ENCODE data around the gene TAF11L8. TPM values are rescaled to one million over a fixed set of nuclear protein-coding genes. Genes with fewer than 3 reads are reported as not detected.
"Not testable (repeated sequence)": the region's sequence is repeated elsewhere in the genome, so short reads cannot be mapped to it uniquely, and the experiment has no call there.

TAF11L8 gene
- total and polyA plus RNA-seq, 8 donors: not detected

DNA sequence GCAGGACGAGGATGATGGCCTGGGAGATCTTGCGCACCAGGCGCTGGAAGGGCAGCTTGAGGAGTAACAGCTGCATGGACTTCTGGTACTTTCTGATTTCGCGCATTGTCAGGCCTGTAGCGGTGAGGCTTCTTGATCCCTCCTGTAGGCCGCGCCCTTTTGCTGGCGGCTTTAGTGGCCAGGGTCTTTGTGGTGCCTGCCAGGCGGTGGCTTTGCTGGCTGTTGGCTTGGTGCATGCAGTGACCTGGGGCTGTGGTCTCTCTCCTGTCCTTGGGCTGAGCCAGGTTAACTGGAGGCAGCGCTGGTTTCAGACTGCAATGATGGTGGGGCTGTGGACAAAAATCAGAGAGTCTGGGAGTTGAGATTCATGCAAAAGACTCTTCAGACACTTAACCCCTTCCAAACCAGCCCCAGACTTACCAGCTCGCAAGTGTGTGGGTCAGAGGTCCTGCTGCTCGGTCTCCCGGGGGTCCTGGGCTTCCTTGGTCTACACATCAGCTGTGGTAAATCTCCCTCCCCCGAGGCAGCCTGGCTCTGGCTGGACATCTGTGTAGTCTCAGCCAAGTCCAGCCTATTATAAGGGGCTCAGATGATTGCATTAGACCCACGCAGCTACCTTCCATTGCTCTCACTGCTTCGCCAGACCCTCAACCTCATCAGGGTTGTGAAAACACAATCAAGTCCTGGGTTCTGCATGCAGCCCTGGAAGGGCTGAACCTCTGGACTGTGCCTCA, 24.3 kb upstream of the TAF11L8 start:
- TF ChIP-seq, protein P1, sequence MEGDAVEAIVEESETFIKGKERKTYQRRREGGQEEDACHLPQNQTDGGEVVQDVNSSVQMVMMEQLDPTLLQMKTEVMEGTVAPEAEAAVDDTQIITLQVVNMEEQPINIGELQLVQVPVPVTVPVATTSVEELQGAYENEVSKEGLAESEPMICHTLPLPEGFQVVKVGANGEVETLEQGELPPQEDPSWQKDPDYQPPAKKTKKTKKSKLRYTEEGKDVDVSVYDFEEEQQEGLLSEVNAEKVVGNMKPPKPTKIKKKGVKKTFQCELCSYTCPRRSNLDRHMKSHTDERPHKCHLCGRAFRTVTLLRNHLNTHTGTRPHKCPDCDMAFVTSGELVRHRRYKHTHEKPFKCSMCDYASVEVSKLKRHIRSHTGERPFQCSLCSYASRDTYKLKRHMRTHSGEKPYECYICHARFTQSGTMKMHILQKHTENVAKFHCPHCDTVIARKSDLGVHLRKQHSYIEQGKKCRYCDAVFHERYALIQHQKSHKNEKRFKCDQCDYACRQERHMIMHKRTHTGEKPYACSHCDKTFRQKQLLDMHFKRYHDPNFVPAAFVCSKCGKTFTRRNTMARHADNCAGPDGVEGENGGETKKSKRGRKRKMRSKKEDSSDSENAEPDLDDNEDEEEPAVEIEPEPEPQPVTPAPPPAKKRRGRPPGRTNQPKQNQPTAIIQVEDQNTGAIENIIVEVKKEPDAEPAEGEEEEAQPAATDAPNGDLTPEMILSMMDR (IDR thresholded peaks at IDR 0.05): no peak
- TF ChIP-seq POLR2A (IDR thresholded peaks at IDR 0.05): no peak
- no peak for TF ChIP-seq EP300 (IDR thresholded peaks at IDR 0.05)
- no peak for TF ChIP-seq POLR2AphosphoS5 (IDR thresholded peaks at IDR 0.05)
- Histone ChIP-seq H3K27ac (no peak overlapping the region), H3K36me3 (no peaks in the 10 kb centered on the region), H3K4me3 (no peak overlapping the region), H3K27me3 (no peaks in the 10 kb centered on the region), H3K4me1 (no peaks in the 10 kb centered on the region), H3K9me3 (no peaks in the 10 kb centered on the region)
- 73 to 93% (median 92%) methylated on average over 2 to 17 of the region's 17 CpGs for WGBS, 5 donors
- intact Hi-C loops (cut with DNase I; ENCODE audit: low total_unique reads): no loop called here
- no peak for DNase-seq

DNA sequence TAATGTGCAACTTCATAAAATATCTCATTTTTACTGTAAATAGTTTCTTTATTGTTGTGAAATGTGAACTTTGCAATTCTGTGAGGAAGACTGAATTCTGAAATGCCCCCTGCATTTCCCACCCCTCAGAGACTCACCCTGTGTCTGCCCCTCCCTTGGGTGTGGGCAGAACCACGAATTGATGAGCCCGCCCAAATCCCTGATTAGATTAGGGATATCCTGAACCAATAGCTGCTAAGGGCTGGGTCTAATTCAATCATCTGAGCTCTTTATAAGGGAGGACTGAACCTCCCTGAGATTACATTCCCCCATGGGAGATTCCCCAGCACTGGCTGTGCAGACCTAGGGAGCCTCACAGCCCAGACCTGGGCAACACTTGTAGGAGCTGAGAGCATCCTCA, 19.3 kb upstream of the TAF11L8 start, which contains the start of gene TAF11L12:
Gene TAF11L12, plus strand, starts transcription at position 301 of the 400 bp plus-strand sequence.
- H3K27me3 ChIP-seq; H3K4me3 ChIP-seq; DNase-seq; H3K9me3 ChIP-seq; intact Hi-C loops (cut with DNase I; ENCODE audit: low total_unique reads); H3K27ac ChIP-seq; H3K36me3 ChIP-seq; H3K4me1 ChIP-seq: not testable (repeated sequence)
- 43 to 80% (median 60%) methylated on average over 1 to 2 of the region's 2 CpGs for WGBS, 5 donors

DNA sequence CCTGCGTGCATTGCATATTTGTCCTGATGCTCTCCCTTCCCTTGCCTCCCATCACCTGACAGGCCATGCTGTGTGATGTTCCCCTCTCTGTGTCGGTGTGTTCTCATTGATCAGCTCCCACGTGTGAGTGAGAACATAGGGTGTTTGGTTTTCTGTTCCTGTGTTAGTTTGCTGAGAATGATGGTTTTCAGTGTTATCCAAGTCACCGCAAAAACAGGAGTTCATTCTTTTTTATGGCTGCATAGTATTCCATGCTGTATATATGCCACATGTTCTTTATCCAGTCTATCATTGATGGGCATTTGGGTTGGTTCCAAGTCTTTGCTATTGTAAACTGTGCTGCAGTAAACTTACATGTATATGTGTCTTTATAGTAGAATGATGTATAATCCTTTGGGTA, 16.7 kb upstream of the TAF11L8 start:
- H3K27ac ChIP-seq; H3K4me3 ChIP-seq; H3K27me3 ChIP-seq; DNase-seq; intact Hi-C loops (cut with DNase I; ENCODE audit: low total_unique reads); H3K36me3 ChIP-seq; H3K4me1 ChIP-seq; H3K9me3 ChIP-seq: not testable (repeated sequence)
- WGBS, 5 donors: 80 to 94% (median 91%) methylated on average over 3 to 4 of the region's 4 CpGs

DNA sequence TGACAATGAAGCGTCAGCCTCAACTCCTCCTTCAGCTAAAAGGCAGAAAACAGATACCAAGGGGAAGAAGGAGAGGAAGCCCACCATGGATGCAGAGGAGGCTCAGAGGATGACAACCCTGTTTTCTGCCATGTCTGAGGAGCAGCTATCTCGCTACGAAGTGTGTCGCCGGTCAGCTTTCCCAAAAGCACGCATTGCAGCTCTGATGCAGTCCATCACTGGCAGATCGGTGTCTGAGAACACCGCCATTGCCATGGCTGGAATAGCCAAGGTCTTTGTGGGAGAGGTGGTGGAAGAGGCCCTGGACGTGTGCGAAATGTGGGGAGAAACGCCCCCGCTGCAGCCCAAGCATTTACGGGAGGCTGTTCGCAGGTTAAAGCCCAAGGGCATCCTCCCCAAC, 14.2 kb upstream of the TAF11L8 start:
- TF ChIP-seq, protein P1 (IDR thresholded peaks at IDR 0.05): no peak
- TF ChIP-seq POLR2A (IDR thresholded peaks at IDR 0.05) (no peak), EP300 (IDR thresholded peaks at IDR 0.05) (no peak)
- H3K27ac ChIP-seq: no peak overlapping the region
- H3K4me3 ChIP-seq: no peak overlapping the region
- no peaks in the 10 kb centered on the region for H3K4me1 ChIP-seq
- intact Hi-C loops (cut with DNase I; ENCODE audit: low total_unique reads): no loop called here
- 94 to 96% (median 95%) methylated on average over 13 to 14 of the region's 14 CpGs for WGBS, 5 donors
- H3K27me3 ChIP-seq: no peaks in the 10 kb centered on the region
- DNase-seq: no peak
- H3K36me3 ChIP-seq: no peaks in the 10 kb centered on the region
- H3K9me3 ChIP-seq: peaks cover 0 to 4% (median 0%) of the 10 kb centered on the region in 4 donors

DNA sequence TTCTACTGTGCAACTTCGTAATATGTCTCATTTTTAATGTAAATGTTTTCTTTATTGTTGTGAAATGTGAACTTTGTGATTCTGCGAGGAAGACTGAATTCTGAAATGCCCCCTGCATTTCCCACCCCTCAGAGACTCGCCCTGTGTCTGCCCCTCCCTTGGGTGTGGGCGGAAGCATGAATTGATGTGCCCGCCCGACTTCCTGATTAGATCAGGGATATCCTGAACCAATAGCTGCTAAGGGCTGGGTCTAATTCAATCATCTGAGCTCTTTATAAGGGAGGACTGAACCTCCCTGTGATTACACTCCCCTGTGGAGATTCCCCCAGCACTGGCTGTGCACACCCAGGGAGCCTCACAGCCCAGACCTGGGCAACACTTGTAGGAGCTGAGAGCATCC, 13.1 kb upstream of the TAF11L8 start, which contains the start of gene TAF11L11:
Gene TAF11L11, plus strand, starts transcription at position 304 of the 400 bp plus-strand sequence.
- WGBS, 5 donors: 43 to 67% (median 57%) methylated on average over 6 of the region's 6 CpGs

DNA sequence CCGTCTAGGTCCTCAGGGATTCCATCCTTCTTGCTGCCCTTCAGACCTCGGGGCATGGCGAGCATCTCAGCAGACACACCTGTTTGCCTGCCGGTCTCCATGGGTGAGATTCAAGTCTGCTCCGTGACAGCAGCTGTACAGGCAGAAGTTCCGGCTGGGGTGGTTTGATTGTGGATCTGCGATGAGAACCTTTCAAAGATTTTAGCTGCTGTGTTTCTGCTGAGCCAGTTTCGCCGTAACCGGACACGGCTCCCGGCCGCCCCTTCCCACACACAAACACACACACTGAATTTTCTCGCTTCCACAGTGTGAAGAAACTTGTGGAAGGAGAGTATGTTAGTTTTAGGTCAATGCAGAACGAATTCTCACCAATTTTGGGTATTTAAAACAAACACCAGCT, 7.0 kb upstream of the TAF11L8 start, which contains the start of gene TAF11L10:
Gene TAF11L10, minus strand, starts transcription at position 101 of the 400 bp plus-strand sequence.
- H3K27me3 ChIP-seq; H3K4me3 ChIP-seq; DNase-seq; H3K9me3 ChIP-seq; H3K36me3 ChIP-seq; H3K4me1 ChIP-seq; intact Hi-C loops (cut with DNase I; ENCODE audit: low total_unique reads); H3K27ac ChIP-seq: not testable (repeated sequence)
- no CpG with 5 or more reads among the region's 15 CpGs for WGBS, 5 donors

More for the DNA sequence above, 13.1 kb upstream of the TAF11L8 start, which contains the start of gene TAF11L11:
- H3K27me3 ChIP-seq; H3K36me3 ChIP-seq; intact Hi-C loops (cut with DNase I; ENCODE audit: low total_unique reads); DNase-seq; H3K4me3 ChIP-seq; H3K27ac ChIP-seq; H3K4me1 ChIP-seq; H3K9me3 ChIP-seq: not testable (repeated sequence)

DNA sequence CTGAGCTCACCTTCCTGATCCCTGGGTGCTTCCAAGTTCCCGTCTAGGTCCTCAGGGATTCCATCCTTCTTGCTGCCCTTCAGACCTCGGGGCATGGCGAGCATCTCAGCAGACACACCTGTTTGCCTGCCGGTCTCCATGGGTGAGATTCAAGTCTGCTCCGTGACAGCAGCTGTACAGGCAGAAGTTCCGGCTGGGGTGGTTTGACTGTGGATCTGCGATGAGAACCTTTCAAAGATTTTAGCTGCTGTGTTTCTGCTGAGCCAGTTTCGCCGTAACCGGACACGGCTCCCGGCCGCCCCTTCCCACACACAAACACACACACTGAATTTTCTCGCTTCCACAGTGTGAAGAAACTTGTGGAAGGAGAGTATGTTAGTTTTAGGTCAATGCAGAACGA, 3.5 kb upstream of the TAF11L8 start, which contains the start of gene TAF11L9:
Gene TAF11L9, minus strand, starts transcription at position 140 of the 400 bp plus-strand sequence.
- H3K27me3 ChIP-seq; H3K4me1 ChIP-seq; H3K36me3 ChIP-seq; intact Hi-C loops (cut with DNase I; ENCODE audit: low total_unique reads); H3K9me3 ChIP-seq; DNase-seq; H3K4me3 ChIP-seq; H3K27ac ChIP-seq: not testable (repeated sequence)
- WGBS, 5 donors: 91 to 98% (median 92%) methylated on average over 5 to 13 of the region's 15 CpGs

DNA sequence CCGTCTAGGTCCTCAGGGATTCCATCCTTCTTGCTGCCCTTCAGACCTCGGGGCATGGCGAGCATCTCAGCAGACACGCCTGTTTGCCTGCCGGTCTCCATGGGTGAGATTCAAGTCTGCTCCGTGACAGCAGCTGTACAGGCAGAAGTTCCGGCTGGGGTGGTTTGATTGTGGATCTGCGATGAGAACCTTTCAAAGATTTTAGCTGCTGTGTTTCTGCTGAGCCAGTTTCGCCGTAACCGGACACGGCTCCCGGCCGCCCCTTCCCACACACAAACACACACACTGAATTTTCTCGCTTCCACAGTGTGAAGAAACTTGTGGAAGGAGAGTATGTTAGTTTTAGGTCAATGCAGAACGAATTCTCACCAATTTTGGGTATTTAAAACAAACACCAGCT, 5.1 kb downstream of the TAF11L8 start, which contains the start of gene TAF11L7:
Gene TAF11L7, minus strand, starts transcription at position 101 of the 400 bp plus-strand sequence.
- no CpG with 5 or more reads among the region's 16 CpGs for WGBS, 5 donors
- H3K4me3 ChIP-seq; DNase-seq; H3K4me1 ChIP-seq; H3K9me3 ChIP-seq; H3K36me3 ChIP-seq; H3K27ac ChIP-seq; intact Hi-C loops (cut with DNase I; ENCODE audit: low total_unique reads); H3K27me3 ChIP-seq: not testable (repeated sequence)

Data from stomach (tissue), 9 donors.